Transverse colon (tissue), 4 donors: Measurements from ENCODE around the gene UBFD1.

Source experiments
- EP300 ChIP-seq: sonication (generic); formaldehyde crosslinking; IDR thresholded peaks from one replicate; pipeline ENCODE4 v1.6.1; 2017; ENCODE audit warnings: antibody characterized with exemption, low read depth
- POLR2AphosphoS5 ChIP-seq, 3 donors: sonication (generic); formaldehyde crosslinking; IDR thresholded peaks; one replicate each; pipeline ENCODE4 v1.6.1; 2016; ENCODE audit warnings: antibody characterized with exemption in 3 of 3
- TF ChIP-seq, protein P1 (sequence below), 5 experiments: fragments of 200-600 bp in 3 of 5; fragments of 450-650 bp in 2 of 5; sonication (generic) in 3 of 5; IDR thresholded peaks; 1 replicate in 2 of 5; 2 replicates in 3 of 5; pipeline ENCODE4 v1.5.1; 2016 to 2017; ENCODE audit warnings: antibody characterized with exemption in 5 of 5, inconsistent platforms in 3 of 5, mild to moderate bottlenecking in 2 of 5, moderate library complexity in 1 of 5

DNA sequence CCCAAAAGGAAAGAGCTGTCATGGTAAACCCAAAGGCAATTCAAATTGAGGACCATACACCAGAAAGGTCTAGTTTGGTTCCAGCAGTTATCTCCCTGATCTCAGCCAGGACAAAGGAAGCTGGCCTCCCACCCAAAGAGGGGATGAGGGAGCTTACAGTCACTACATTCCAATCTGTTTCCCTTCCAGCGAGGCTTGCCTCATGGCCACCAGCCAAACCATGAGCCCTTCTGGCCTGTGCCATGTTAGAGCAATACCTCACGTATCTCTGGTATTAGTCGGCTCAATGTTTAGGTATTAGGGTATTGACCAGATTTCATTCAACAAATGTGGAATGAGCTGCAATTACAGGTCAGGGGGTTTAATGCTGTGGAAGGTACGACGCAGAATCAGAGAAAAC is 30.2 kb downstream of the UBFD1 start:
- TF ChIP-seq, protein P1, sequence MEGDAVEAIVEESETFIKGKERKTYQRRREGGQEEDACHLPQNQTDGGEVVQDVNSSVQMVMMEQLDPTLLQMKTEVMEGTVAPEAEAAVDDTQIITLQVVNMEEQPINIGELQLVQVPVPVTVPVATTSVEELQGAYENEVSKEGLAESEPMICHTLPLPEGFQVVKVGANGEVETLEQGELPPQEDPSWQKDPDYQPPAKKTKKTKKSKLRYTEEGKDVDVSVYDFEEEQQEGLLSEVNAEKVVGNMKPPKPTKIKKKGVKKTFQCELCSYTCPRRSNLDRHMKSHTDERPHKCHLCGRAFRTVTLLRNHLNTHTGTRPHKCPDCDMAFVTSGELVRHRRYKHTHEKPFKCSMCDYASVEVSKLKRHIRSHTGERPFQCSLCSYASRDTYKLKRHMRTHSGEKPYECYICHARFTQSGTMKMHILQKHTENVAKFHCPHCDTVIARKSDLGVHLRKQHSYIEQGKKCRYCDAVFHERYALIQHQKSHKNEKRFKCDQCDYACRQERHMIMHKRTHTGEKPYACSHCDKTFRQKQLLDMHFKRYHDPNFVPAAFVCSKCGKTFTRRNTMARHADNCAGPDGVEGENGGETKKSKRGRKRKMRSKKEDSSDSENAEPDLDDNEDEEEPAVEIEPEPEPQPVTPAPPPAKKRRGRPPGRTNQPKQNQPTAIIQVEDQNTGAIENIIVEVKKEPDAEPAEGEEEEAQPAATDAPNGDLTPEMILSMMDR (IDR thresholded peaks at IDR 0.05): no peak
- TF ChIP-seq POLR2AphosphoS5 (IDR thresholded peaks at IDR 0.05): no peak
- TF ChIP-seq EP300: no peak
